SK-N-SH (cell line): ENCODE results near the gene ZSWIM3. TPM values are rescaled to one million over a fixed set of nuclear protein-coding genes. Genes with fewer than 3 reads are reported as not detected.
A peak's percentile ranks its signal among the peaks of the same experiment; 100 is the strongest.

Source experiments
- CTCF ChIA-PET: fragments of 300-600, 350-600 bp; formaldehyde crosslinking; extraction: SDS; loops from one replicate; lab custom pipeline; 2021; lab: Yijun Ruan, JAX
- POLR2A ChIA-PET: fragments of 350-600 bp; sonication (Branson Sonifier 250); formaldehyde crosslinking; extraction: SDS; loops from one replicate; lab custom pipeline; 2020; ENCODE audit warnings: antibody characterized with exemption, inconsistent platforms; lab: Yijun Ruan, JAX
- DNase-seq: peaks from one replicate; pipeline ENCODE4 v3.0.0; 2012
- H2AFZ ChIP-seq: fragments of 200-600 bp; sonication (generic); 2 replicates; pipeline ENCODE4 v1.8.1; 2016; ENCODE audit warnings: antibody characterized with exemption, mild to moderate bottlenecking, low read depth
- H3F3A ChIP-seq: fragments of 200-600 bp; sonication (generic); replicated peaks from 2 replicates; pipeline ENCODE3; 2016; ENCODE audit warnings: antibody characterized with exemption, mild to moderate bottlenecking; ENCODE audit not compliant: insufficient read depth
- H3K27ac ChIP-seq, 2 experiments: fragments of 200-500 bp in 1 of 2; fragments of 200-600 bp in 1 of 2; sonication (Bioruptor generic) in 1 of 2; sonication (generic), shearing (Covaris generic) in 1 of 2; 2 replicates each; pipeline versions ENCODE4 v1.5.1 to v1.6.1; 2014 to 2016; ENCODE audit warnings: low read depth in 2 of 2, inconsistent platforms in 1 of 2, low read length in 1 of 2, mild to moderate bottlenecking in 1 of 2, mixed read lengths in 1 of 2
- H3K27me3 ChIP-seq: fragments of 200-600 bp; sonication (generic), shearing (Covaris generic); 2 replicates; pipeline ENCODE4 v1.6.1; 2016; ENCODE audit warnings: mixed run types; ENCODE audit not compliant: insufficient read depth
- H3K36me3 ChIP-seq, 2 experiments: fragments of 200-500 bp in 1 of 2; fragments of 200-600 bp in 1 of 2; sonication (Bioruptor generic) in 1 of 2; sonication (generic) in 1 of 2; replicated peaks in 1 of 2; 2 replicates each; pipeline versions ENCODE3 to v1.5.1; 2014 to 2016; ENCODE audit warnings: low read length in 1 of 2, mild to moderate bottlenecking in 1 of 2; ENCODE audit not compliant: insufficient read depth in 2 of 2, control insufficient read depth in 1 of 2
- H3K4me1 ChIP-seq, 2 experiments: fragments of 200-500 bp in 1 of 2; fragments of 200-600 bp in 1 of 2; sonication (Bioruptor generic) in 1 of 2; sonication (generic), shearing (Covaris generic) in 1 of 2; 2 replicates each; pipeline versions ENCODE4 v1.5.1 to v1.6.1; 2014 to 2016; ENCODE audit warnings: low read depth in 1 of 2, low read length in 1 of 2, mixed run types in 1 of 2; ENCODE audit not compliant: insufficient read depth in 2 of 2, control insufficient read depth in 1 of 2
- H3K4me2 ChIP-seq: fragments of 200-600 bp; sonication (generic), shearing (Covaris generic); 2 replicates; pipeline ENCODE4 v1.6.1; 2017; ENCODE audit warnings: mixed run types
- H3K4me3 ChIP-seq, 2 experiments: fragments of 200-500 bp in 1 of 2; fragments of 200-600 bp in 1 of 2; sonication (Bioruptor generic) in 1 of 2; sonication (generic), shearing (Covaris generic) in 1 of 2; 2 replicates each; pipeline versions ENCODE4 v1.5.1 to v1.8.1; 2014 to 2016; ENCODE audit warnings: low read depth in 2 of 2, inconsistent platforms in 1 of 2, low read length in 1 of 2, mild to moderate bottlenecking in 1 of 2, mixed read lengths in 1 of 2, moderate library complexity in 1 of 2
- H3K79me2 ChIP-seq: fragments of 200-600 bp; sonication (generic); 2 replicates; pipeline ENCODE4 v1.8.1; 2017; ENCODE audit warnings: mild to moderate bottlenecking; ENCODE audit not compliant: insufficient read depth
- H3K9ac ChIP-seq: fragments of 200-600 bp; sonication (generic); 2 replicates; pipeline ENCODE4 v1.6.1; 2017; ENCODE audit warnings: mixed run types
- H3K9me2 ChIP-seq: fragments of 200-600 bp; sonication (generic); 2 replicates; pipeline ENCODE4 v1.6.1; 2017; ENCODE audit warnings: mixed run types
- H3K9me3 ChIP-seq: fragments of 200-600 bp; sonication (generic); 2 replicates; pipeline ENCODE4 v1.6.1; 2017; ENCODE audit warnings: mixed run types, mild to moderate bottlenecking, moderate library complexity
- H4K20me1 ChIP-seq: fragments of 200-600 bp; sonication (generic); 2 replicates; pipeline ENCODE4 v1.6.1; 2017; ENCODE audit warnings: mild to moderate bottlenecking, mixed run types; ENCODE audit not compliant: insufficient read depth
- CTCF ChIP-seq: fragments of 200-600 bp; sonication (generic); IDR thresholded peaks from 2 replicates; pipeline ENCODE4 v1.6.1; 2017; ENCODE audit warnings: antibody characterized with exemption, mild to moderate bottlenecking, moderate library complexity
- ELF1 ChIP-seq: IDR thresholded peaks from 2 replicates; pipeline ENCODE4 v1.4.0; 2012
- FOSL2 ChIP-seq: IDR thresholded peaks from 2 replicates; pipeline ENCODE4 v1.4.0; 2012; ENCODE audit warnings: low read depth, mild to moderate bottlenecking, moderate library complexity, borderline replicate concordance
- GATA2 ChIP-seq: sonication (generic); formaldehyde crosslinking; IDR thresholded peaks from 2 replicates; pipeline ENCODE4 v1.5.0; 2020; ENCODE audit warnings: mild to moderate bottlenecking, missing genetic modification reagents
- POLR2AphosphoS5 ChIP-seq: IDR thresholded peaks from 2 replicates; pipeline ENCODE4 v1.6.1; 2012; ENCODE audit warnings: low read depth, low read length
- RAD21 ChIP-seq: IDR thresholded peaks from 2 replicates; pipeline ENCODE4 v1.6.1; 2012; ENCODE audit warnings: mild to moderate bottlenecking, low read length
- REST ChIP-seq: IDR thresholded peaks from 2 replicates; pipeline ENCODE4 v1.6.1; 2012; ENCODE audit warnings: mild to moderate bottlenecking, low read depth, low read length, moderate library complexity
- SIN3A ChIP-seq: IDR thresholded peaks from 2 replicates; pipeline ENCODE4 v1.6.1; 2012; ENCODE audit warnings: low read depth, mild to moderate bottlenecking, low read length, moderate library complexity, borderline replicate concordance
- USF1 ChIP-seq: IDR thresholded peaks from 2 replicates; pipeline ENCODE4 v1.4.0; 2012; ENCODE audit warnings: low read depth, borderline replicate concordance
- ZBTB33 ChIP-seq: IDR thresholded peaks from 2 replicates; pipeline ENCODE4 v1.4.0; 2012; ENCODE audit warnings: low read depth, borderline replicate concordance
- WGBS: methylation state at CpG from one replicate; pipeline ENCODE4 v1.1.6; 2017; ENCODE audit warnings: low lambda C conversion rate; 5-methylcytosine and 5-hydroxymethylcytosine counted together
- polyA plus RNA-seq, 3 experiments: library from polyadenylated mRNA; depleted of rRNA; stranded (reverse); fragments of >200 nt; gene quantifications; 2 replicates each; pipeline ENCODE4 v1.2.3, GENCODE V29; 2012

The ZSWIM3 gene
- polyA plus RNA-seq, 1 of the 3 experiments (the other 2 are of a cell fraction), result 2.3 TPM

- no peak for DNase-seq
- ChIA-PET CTCF (interaction anchor here (1.2 to 2.4 kb wide), 2 partner anchors 47 to 72 kb away, joined by 3 to 11 read pairs; no protein-coding TSS in a partner anchor), POLR2A (no interaction called here)
- H3K27me3 ChIP-seq, result no peaks in the 10 kb centered on the region
- H3K9me2 ChIP-seq, result no peaks in the 10 kb centered on the region
- peaks cover 2 to 10% of the 10 kb centered on the region in 2 experiments for H3K36me3 ChIP-seq
- peaks cover 0 to 6% of the 10 kb centered on the region in 2 experiments; a peak in 1 of 4 replicates for H3K4me1 ChIP-seq
- H3K9me3 ChIP-seq, result no peaks in the 10 kb centered on the region
- 74% methylated on average over 3 of the region's 3 CpGs for WGBS
- no peak overlapping the region for H3K4me3 ChIP-seq
- H2AFZ ChIP-seq, result no peak overlapping the region
- H3K9ac ChIP-seq, result no peak overlapping the region
- H4K20me1 ChIP-seq, result no peaks in the 10 kb centered on the region
- no peak overlapping the region for H3K4me2 ChIP-seq
- no peak overlapping the region for H3K27ac ChIP-seq
- H3K79me2 ChIP-seq, result peaks cover 26% of the 10 kb centered on the region
- H3F3A ChIP-seq, result peaks cover 25% of the 10 kb centered on the region
- no peak for TF ChIP-seq CTCF
- TF ChIP-seq SIN3A, result 0 out of 2 replicates have a peak, but pooled peaks have one; percentile 18
Observed at GRCh38 chr20:45818239-45818638, 39.2 kb upstream of the ZSWIM3 start.

GRCh38 chr20:45819466-45819865 is 37.9 kb upstream of the ZSWIM3 start:
- Histone ChIP-seq H3K9ac (no peak overlapping the region), H3K4me2 (no peak overlapping the region), H3K4me3 (no peak overlapping the region), H3K36me3 (peaks cover 2 to 10% of the 10 kb centered on the region in 2 experiments), H3K9me2 (no peaks in the 10 kb centered on the region), H3K27me3 (no peaks in the 10 kb centered on the region), H3F3A (peaks cover 25% of the 10 kb centered on the region), H4K20me1 (no peaks in the 10 kb centered on the region), H3K79me2 (peaks cover 14% of the 10 kb centered on the region), H3K4me1 (no peaks in the 10 kb centered on the region; a peak in 1 of 4 replicates), H2AFZ (no peak overlapping the region), H3K27ac (no peak overlapping the region), H3K9me3 (no peaks in the 10 kb centered on the region)
- CTCF ChIA-PET, result interaction anchor here (1.1 kb wide), 1 partner anchor 20 kb away, joined by 5 read pairs; no protein-coding TSS in a partner anchor
- DNase-seq, result no peak
- WGBS, result 92% methylated on average over 4 of the region's 4 CpGs
- TF ChIP-seq ZBTB33, result no peak
- POLR2A ChIA-PET, result interaction anchor here (2.0 kb wide), 1 partner anchor 14 kb away, joined by 4 read pairs; the partner anchor contains the start of gene SNX21

GRCh38 chr20:45821947-45822346 is 35.5 kb upstream of the ZSWIM3 start:
- Histone ChIP-seq H3K4me1 (peaks cover 0 to 8% of the 10 kb centered on the region in 2 experiments; a peak in 2 of 4 replicates), H3K36me3 (no peaks in the 10 kb centered on the region), H3K9me3 (no peaks in the 10 kb centered on the region), H3K27me3 (no peaks in the 10 kb centered on the region), H3K79me2 (no peaks in the 10 kb centered on the region), H4K20me1 (no peaks in the 10 kb centered on the region), H3K4me3 (no peak overlapping the region)
- ChIA-PET POLR2A (no interaction called here), CTCF (interaction anchor here (0.9 kb wide), 1 partner anchor 69 kb away, joined by 3 read pairs; the partner anchor contains the start of genes CTSA and NEURL2)
- TF ChIP-seq ELF1 (no peak), USF1 (no peak), POLR2AphosphoS5 (no peak), RAD21 (no peak), GATA2 (CRISPR knock-in tag) (no peak), FOSL2 (no peak), REST (no peak)
- TF ChIP-seq, all 33 proteins: peak for 0
- no peak for DNase-seq
- no peak overlapping the region for H3K9ac ChIP-seq
- H3K9me2 ChIP-seq, result no peaks in the 10 kb centered on the region
- no peak overlapping the region for H2AFZ ChIP-seq
- H3K4me2 ChIP-seq, result no peak overlapping the region
- H3K27ac ChIP-seq, result no peak overlapping the region
- 68% methylated on average over 2 of the region's 2 CpGs for WGBS
- H3F3A ChIP-seq, result peaks cover 16% of the 10 kb centered on the region
